Muscle layer of colon (tissue), 2 donors: Measurements from ENCODE around the gene SLC5A1.

Experiments used
- H3K27ac ChIP-seq: one replicate; pipeline ENCODE4 v1.7.0; 2013; ENCODE audit warnings: low read depth, mild to moderate bottlenecking, low read length, moderate library complexity
- H3K27me3 ChIP-seq, 2 donors: one replicate each; pipeline ENCODE4 v1.7.0; 2013; ENCODE audit warnings: low read length in 2 of 2, mild to moderate bottlenecking in 2 of 2; ENCODE audit not compliant: insufficient read depth in 2 of 2, control insufficient read depth in 1 of 2
- H3K36me3 ChIP-seq: one replicate; pipeline ENCODE4 v1.7.0; 2013; ENCODE audit warnings: mild to moderate bottlenecking, low read length; ENCODE audit not compliant: insufficient read depth
- H3K4me1 ChIP-seq: one replicate; pipeline ENCODE4 v1.7.0; 2013; ENCODE audit warnings: mild to moderate bottlenecking, low read length; ENCODE audit not compliant: insufficient read depth
- H3K4me3 ChIP-seq, 2 donors: one replicate each; pipeline ENCODE4 v1.7.0; 2013; ENCODE audit warnings: low read length in 2 of 2, low read depth in 1 of 2, mild to moderate bottlenecking in 1 of 2, moderate library complexity in 1 of 2
- H3K9ac ChIP-seq: one replicate; pipeline ENCODE4 v1.7.0; 2013; ENCODE audit warnings: low read length
- H3K9me3 ChIP-seq: one replicate; pipeline ENCODE4 v1.7.0; 2013; ENCODE audit warnings: mild to moderate bottlenecking, low read length
- donor health status: abdominal sarcoma.
- donor health status: Adenocarcinoma of cecum.

The SLC5A1 gene

GRCh38 chr22:32052244-32052643, 9.2 kb downstream of the SLC5A1 start:
- Histone ChIP-seq H3K27ac (no peak overlapping the region), H3K27me3 (no peaks in the 10 kb centered on the region), H3K4me1 (no peaks in the 10 kb centered on the region), H3K36me3 (no peaks in the 10 kb centered on the region), H3K9ac (no peak overlapping the region), H3K4me3 (no peak overlapping the region), H3K9me3 (no peaks in the 10 kb centered on the region)

GRCh38 chr22:32052936-32053791, 10.1 kb downstream of the SLC5A1 start:
- Histone ChIP-seq H3K27me3 (no peaks in the 10 kb centered on the region), H3K27ac (no peak overlapping the region), H3K4me3 (no peak overlapping the region), H3K9ac (no peak overlapping the region), H3K9me3 (no peaks in the 10 kb centered on the region), H3K4me1 (no peaks in the 10 kb centered on the region), H3K36me3 (no peaks in the 10 kb centered on the region)

GRCh38 chr22:32055069-32055468, 12.0 kb downstream of the SLC5A1 start:
- Histone ChIP-seq H3K9ac (no peak overlapping the region), H3K4me1 (no peaks in the 10 kb centered on the region), H3K27ac (no peak overlapping the region), H3K9me3 (no peaks in the 10 kb centered on the region), H3K4me3 (no peak overlapping the region), H3K36me3 (no peaks in the 10 kb centered on the region), H3K27me3 (no peaks in the 10 kb centered on the region)

GRCh38 chr22:32058656-32059260, 15.7 kb downstream of the SLC5A1 start:
- Histone ChIP-seq H3K4me3 (no peak overlapping the region), H3K4me1 (no peaks in the 10 kb centered on the region), H3K27me3 (no peaks in the 10 kb centered on the region), H3K9ac (no peak overlapping the region), H3K27ac (no peak overlapping the region), H3K36me3 (no peaks in the 10 kb centered on the region), H3K9me3 (no peaks in the 10 kb centered on the region)

GRCh38 chr22:32059426-32059825, 16.4 kb downstream of the SLC5A1 start:
- Histone ChIP-seq H3K9me3 (no peaks in the 10 kb centered on the region), H3K36me3 (no peaks in the 10 kb centered on the region), H3K4me3 (no peak overlapping the region), H3K27me3 (no peaks in the 10 kb centered on the region), H3K27ac (no peak overlapping the region), H3K4me1 (no peaks in the 10 kb centered on the region), H3K9ac (no peak overlapping the region)

GRCh38 chr22:32063701-32064100, 20.6 kb downstream of the SLC5A1 start:
- H3K4me1 ChIP-seq: no peaks in the 10 kb centered on the region
- H3K27me3 ChIP-seq: no peaks in the 10 kb centered on the region
- H3K4me3 ChIP-seq: no peak overlapping the region
- H3K27ac ChIP-seq: no peak overlapping the region
- no peaks in the 10 kb centered on the region for H3K36me3 ChIP-seq
- no peaks in the 10 kb centered on the region for H3K9me3 ChIP-seq
- no peak overlapping the region for H3K9ac ChIP-seq

- H3K4me1 ChIP-seq: no peaks in the 10 kb centered on the region
- H3K9me3 ChIP-seq: no peaks in the 10 kb centered on the region
- no peak overlapping the region for H3K4me3 ChIP-seq
- no peaks in the 10 kb centered on the region for H3K36me3 ChIP-seq
- no peaks in the 10 kb centered on the region for H3K27me3 ChIP-seq
- no peak overlapping the region for H3K9ac ChIP-seq
- H3K27ac ChIP-seq: no peak overlapping the region
Observed at GRCh38 chr22:32066820-32067219, 23.8 kb downstream of the SLC5A1 start.

- no peaks in the 10 kb centered on the region for H3K4me1 ChIP-seq
- H3K9ac ChIP-seq: no peak overlapping the region
- no peaks in the 10 kb centered on the region for H3K27me3 ChIP-seq
- H3K9me3 ChIP-seq: no peaks in the 10 kb centered on the region
- no peaks in the 10 kb centered on the region for H3K36me3 ChIP-seq
- H3K4me3 ChIP-seq: no peak overlapping the region
- H3K27ac ChIP-seq: no peak overlapping the region
Observed at GRCh38 chr22:32067613-32068012, 24.6 kb downstream of the SLC5A1 start.

GRCh38 chr22:32069579-32070372, 26.7 kb downstream of the SLC5A1 start:
- Histone ChIP-seq H3K9me3 (no peaks in the 10 kb centered on the region), H3K4me1 (no peaks in the 10 kb centered on the region), H3K27ac (no peak overlapping the region), H3K9ac (no peak overlapping the region), H3K27me3 (peaks cover 0 to 8% of the 10 kb centered on the region in 2 donors), H3K36me3 (no peaks in the 10 kb centered on the region), H3K4me3 (no peak overlapping the region)

GRCh38 chr22:32073262-32073661, 30.2 kb downstream of the SLC5A1 start:
- H3K4me1 ChIP-seq: no peaks in the 10 kb centered on the region

GRCh38 chr22:32073823-32074380, 30.8 kb downstream of the SLC5A1 start:
- Histone ChIP-seq H3K36me3 (no peaks in the 10 kb centered on the region), H3K9ac (no peak overlapping the region), H3K27ac (no peak overlapping the region), H3K27me3 (peaks cover 0 to 8% of the 10 kb centered on the region in 2 donors), H3K4me1 (peaks cover under 1% of the 10 kb centered on the region), H3K9me3 (no peaks in the 10 kb centered on the region), H3K4me3 (no peak overlapping the region)

More at GRCh38 chr22:32073262-32073661, 30.2 kb downstream of the SLC5A1 start:
- no peak overlapping the region for H3K27ac ChIP-seq
- H3K9ac ChIP-seq: no peak overlapping the region
- no peak overlapping the region for H3K4me3 ChIP-seq
- H3K27me3 ChIP-seq: peaks cover 0 to 8% of the 10 kb centered on the region in 2 donors
- H3K9me3 ChIP-seq: no peaks in the 10 kb centered on the region
- H3K36me3 ChIP-seq: no peaks in the 10 kb centered on the region
